Coronary artery (tissue), 2 donors: ENCODE measurements around the gene EFNA4.

Experiments used
- DNase-seq: peaks from one replicate; pipeline ENCODE4 v3.0.0-alpha.2; 2017; ENCODE audit warnings: low spot score
- H3K27ac ChIP-seq, 2 donors: fragments of 200-600 bp; sonication (generic); one replicate each; pipeline ENCODE4 v1.5.1; 2016 to 2019
- H3K4me3 ChIP-seq: fragments of 200-600 bp; sonication (generic); 2 replicates; pipeline ENCODE4 v1.5.1; 2016; ENCODE audit warnings: mild to moderate bottlenecking, moderate library complexity
- CTCF ChIP-seq: fragments of 200-600 bp; sonication (generic); IDR thresholded peaks from one replicate; pipeline ENCODE4 v1.5.1; 2019; ENCODE audit warnings: antibody characterized with exemption

EFNA4 gene

GRCh38 chr1:155083865-155084721 is 20.6 kb downstream of the EFNA4 start:
- no peak for TF ChIP-seq CTCF
- H3K4me3 ChIP-seq, result peak overlapping the region; percentile 74
- peak; percentile 70 for DNase-seq
- no peak overlapping the region for H3K27ac ChIP-seq

GRCh38 chr1:155084722-155085503 is 21.4 kb downstream of the EFNA4 start:
- TF ChIP-seq CTCF, result peak; percentile 91

DNA sequence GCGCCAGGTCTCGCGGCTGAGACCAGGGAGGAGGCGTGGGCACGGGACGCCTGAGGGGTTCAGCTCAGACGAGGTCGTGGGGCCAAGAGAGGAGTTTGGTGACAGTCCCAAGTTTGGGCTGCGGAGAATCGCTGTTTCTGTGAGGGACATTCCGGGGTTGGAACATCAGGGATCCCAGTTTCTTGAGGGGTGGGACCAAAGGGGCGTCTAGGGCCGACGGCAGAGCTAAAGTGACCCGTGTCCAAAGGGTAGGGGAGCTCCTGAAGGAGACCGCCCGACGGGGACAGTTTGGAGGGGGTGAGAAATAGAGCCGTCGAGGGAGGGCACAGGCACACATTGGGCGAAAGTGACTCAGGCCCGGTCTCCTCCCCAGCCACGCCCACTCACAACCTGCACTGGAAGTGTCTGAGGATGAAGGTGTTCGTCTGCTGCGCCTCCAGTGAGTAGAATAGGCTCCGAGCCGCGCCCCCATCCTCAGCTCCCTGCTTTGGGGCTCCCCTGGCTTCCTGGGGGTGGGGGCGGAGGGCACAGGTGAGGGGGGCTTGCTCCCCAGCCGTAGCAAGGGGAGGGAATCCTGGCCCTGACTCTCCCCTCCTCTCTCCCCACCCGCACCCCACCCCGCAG is 22.1 kb downstream of the EFNA4 start:
- DNase-seq, result peak; percentile 84
- TF ChIP-seq CTCF, result no peak
- H3K27ac ChIP-seq, result peak overlapping the region; percentile 65 to 90
- H3K4me3 ChIP-seq, result peak overlapping the region; percentile 74

More at GRCh38 chr1:155084722-155085503, 21.4 kb downstream of the EFNA4 start:
- peak overlapping the region; percentile 74 for H3K4me3 ChIP-seq
- DNase-seq, result peak; percentile 94
- peak overlapping the region; percentile 65 to 90 for H3K27ac ChIP-seq

DNA sequence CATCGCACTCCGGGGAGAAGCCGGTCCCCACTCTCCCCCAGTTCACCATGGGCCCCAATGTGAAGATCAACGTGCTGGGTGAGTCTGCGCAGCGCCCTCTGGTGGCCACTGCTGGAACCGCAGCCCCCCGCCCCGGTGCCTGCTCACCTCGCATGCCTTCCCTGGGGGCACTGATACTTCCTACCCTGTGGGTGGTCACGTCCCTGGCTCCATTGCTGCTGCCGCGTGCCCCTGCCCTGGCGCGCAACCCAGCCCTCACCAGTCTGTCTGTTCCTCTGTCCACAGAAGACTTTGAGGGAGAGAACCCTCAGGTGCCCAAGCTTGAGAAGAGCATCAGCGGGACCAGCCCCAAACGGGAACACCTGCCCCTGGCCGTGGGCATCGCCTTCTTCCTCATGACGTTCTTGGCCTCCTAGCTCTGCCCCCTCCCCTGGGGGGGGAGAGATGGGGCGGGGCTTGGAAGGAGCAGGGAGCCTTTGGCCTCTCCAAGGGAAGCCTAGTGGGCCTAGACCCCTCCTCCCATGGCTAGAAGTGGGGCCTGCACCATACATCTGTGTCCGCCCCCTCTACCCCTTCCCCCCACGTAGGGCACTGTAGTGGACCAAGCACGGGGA is 22.7 kb downstream of the EFNA4 start:
- H3K27ac ChIP-seq, result peak overlapping the region in 1 of 2 donors; percentile 90

DNA sequence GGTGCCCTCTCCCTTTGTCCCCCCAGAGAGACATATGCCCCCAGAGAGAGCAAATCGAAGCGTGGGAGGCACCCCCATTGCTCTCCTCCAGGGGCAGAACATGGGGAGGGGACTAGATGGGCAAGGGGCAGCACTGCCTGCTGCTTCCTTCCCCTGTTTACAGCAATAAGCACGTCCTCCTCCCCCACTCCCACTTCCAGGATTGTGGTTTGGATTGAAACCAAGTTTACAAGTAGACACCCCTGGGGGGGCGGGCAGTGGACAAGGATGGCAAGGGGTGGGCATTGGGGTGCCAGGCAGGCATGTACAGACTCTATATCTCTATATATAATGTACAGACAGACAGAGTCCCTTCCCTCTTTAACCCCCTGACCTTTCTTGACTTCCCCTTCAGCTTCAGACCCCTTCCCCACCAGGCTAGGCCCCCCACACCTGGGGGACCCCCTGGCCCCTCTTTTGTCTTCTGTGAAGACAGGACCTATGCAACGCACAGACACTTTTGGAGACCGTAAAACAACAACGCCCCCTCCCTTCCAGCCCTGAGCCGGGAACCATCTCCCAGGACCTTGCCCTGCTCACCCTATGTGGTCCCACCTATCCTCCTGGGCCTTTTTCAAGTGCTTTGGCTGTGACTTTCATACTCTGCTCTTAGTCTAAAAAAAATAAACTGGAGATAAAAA is 23.5 kb downstream of the EFNA4 start:
- Histone ChIP-seq H3K4me3 (no peak overlapping the region), H3K27ac (no peak overlapping the region)
- no peak for TF ChIP-seq CTCF
- no peak for DNase-seq

More for the DNA sequence above, 22.7 kb downstream of the EFNA4 start:
- peak overlapping the region; percentile 74 for H3K4me3 ChIP-seq
- peak; percentile 79 for DNase-seq
- TF ChIP-seq CTCF, result peak; percentile 99
